GM21447 (cell line): ENCODE results near the gene ST6GAL1.
"Not testable (repeated sequence)": the region's sequence is repeated elsewhere in the genome, so short reads cannot be mapped to it uniquely, and the experiment has no call there.

Source experiments
- ATAC-seq: cut with Tn5 transposase; IDR thresholded peaks from one replicate; pipeline ENCODE4 v1.9.1; 2021; ENCODE audit not compliant: unreplicated experiment

ST6GAL1 gene

DNA sequence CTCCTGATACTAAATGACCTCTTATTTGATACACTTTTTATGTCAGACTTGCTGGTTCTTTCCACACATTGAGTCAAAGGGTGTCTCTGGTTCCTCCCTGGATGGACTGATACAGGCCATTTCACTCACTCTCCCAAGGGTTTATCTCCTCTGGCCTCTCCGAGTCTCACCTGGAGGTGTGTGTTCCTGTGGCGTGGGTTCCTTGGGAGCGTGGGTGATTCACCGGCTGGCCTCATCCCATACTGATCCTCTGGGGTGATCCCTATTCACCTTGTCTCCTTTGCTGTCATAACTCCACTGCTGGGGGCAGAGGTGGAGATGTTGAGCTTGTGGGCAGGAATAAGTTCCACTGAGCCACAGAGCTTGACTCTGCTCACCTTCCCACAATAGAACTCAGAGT is 61.1 kb downstream of the ST6GAL1 start:
- ATAC-seq = no peak

DNA sequence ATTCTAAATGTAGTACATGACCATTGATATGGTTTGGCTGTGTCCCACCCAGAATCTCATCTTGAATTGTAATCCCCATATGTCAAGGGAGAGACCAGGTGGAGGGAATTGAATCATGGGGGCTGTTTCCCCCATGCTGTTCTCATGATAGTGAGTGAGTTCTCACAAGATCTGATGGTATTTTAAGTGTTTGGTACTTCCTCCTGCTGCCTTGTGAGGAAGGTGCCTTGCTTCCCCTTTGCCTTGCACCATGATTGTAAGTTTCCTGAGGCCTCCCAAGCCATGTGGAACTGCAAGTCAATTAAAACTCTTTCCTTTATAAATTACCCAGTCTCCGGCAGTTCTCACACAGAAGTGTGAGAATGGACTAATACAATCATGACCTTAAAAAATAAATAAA is 61.8 kb downstream of the ST6GAL1 start:
- not testable (repeated sequence) for ATAC-seq

DNA sequence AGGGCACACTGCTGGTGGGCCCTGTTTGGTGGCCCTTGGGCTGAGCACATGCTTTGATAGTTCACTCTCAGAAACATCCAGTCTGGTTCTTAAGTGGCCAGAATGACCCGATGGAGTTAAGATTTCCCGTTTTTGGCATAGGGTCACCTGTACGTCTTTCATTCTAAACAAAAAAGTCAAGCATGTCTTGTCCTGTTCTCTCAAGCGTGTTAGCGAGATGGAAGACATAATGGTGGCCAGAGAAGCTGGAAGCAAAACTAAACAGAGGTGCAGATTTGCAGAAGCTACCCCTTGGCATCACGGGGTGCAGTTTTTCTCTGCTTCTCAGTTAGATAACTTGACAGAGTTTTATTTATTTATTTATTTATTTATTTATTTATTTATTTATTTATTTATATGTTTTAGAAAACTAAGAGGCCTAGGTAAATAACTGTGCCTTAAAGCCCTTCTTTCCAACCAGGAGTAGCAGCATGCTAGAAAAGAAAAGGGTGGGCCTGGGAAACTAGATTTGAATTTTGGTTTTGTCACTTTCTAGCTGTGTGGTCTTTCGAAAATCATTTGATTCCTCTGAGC is 63.0 kb downstream of the ST6GAL1 start:
- no peak for ATAC-seq

DNA sequence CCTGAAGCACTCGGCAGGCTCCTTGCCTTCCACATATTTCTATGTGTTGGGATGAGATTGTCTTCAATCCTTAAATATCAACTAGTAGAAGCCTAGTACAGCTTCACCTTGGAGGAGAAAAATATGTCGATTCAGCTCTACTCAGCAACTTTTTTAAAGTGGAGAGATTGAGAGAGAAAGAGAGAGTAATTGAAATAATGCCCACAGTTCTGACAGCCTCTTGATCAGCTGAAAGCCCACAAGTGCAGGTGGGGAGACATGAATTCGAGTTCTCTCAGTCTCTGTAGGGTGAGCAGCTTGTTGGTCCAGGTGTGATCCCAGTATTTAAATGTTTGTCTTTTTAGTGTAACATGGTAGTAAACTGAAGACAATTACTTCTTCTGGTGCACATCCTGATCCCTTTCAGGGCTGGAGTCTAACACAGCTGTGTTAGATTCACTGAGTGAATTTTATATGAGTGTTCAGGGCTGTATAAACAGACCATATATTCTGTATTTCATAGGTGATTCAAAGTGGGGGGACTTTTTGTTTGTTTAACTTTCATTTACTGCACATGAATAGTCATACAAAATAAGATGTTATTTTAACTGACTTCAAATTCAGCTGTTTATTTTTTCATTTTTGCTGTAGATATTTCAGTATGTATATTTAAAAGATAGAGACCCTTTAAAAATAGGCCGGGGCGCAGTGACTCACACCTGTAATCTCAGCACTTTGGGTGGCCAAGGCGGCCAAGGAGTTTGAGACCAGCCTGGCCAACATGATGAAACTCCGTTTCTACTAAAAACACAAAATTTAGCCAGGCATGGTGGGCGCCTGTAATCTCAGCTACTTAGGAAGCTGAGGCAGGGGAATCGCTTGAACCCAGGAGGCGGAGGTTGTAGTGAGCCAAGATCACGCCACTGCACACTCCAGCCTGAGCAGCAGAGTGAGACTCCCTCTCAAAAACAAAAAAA is 64.0 kb downstream of the ST6GAL1 start:
- no peak for ATAC-seq

DNA sequence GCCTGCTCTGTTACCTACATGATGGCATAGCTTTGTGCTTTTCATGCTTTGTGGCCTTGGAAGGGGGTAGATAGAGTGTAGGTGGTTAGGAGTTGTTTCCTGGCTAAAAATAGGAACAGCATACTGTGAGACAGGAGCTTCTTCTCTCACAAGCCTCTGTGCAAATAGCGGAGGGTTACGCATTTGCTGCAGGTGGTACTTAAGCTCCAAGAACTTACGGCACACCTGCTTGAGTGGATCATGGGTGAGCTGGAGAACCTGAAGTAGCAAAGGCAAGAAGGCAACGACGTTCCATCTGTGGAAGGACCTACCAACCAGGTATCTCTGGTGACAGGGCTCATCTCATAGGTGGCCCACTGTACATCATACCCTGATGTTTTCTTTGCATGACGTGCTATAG is 66.0 kb downstream of the ST6GAL1 start:
- ATAC-seq = peak; percentile 31

DNA sequence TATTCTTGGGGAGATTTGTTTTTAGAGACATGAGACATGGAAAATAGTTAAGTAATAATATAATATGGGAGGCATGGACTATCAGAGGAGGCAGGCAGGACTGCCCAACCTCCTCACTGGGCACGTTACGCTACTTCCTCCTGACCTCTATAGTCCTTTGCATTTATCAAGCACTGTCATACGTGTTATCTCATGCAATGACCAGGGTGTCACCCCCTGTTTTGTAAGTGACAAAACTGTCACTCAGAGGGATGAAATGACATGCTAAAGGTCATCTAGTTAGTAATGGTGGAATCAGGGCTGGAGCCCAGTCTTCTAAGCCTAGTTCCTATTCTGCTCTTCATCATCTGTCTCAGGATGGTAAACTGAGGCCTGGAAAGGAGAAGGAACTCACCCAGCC is 66.7 kb downstream of the ST6GAL1 start:
- no peak for ATAC-seq

DNA sequence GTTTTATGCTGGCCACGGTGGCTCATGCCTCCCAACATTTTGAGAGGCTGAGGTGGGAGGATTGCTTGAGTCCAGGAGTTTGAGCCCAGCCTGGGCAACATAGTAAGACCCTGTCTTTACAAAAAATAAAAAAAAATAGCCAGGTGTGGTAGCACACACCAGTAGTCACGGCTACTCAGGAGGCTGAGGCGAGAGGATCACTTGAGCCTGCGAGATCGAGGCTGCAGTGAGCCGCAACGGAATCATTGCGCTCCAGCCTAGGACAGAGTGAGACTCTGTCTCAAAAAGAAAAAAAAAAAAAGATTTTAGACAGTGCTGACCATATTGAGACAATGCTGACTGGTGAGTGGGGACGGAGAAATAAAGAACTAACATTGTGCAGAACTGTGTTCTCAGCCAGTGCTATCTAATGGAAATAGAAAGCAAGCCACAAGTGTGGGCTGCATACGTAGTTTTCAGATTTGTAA is 67.2 kb downstream of the ST6GAL1 start:
- no peak for ATAC-seq

DNA sequence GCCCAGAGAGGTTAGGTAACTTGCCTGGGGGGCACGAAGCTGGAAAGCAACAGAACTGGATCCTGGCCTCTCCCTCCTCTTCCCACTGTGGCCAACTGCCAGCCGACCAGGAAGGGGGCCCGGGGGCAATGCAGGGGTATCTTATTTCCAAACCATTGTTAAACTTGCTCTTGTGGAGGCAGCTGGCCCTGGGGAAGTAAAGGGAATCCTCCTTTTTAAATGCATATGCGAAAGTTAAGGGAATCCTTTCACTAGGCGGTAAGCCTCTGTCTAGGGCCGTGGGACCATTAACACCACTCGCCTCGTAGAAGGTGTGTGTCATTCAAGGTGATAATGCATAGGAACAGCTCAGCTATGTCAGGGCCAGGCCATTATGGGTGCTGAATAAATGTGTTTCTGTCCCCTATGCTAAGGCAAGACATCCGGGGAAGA is 68.6 kb downstream of the ST6GAL1 start:
- no peak for ATAC-seq

DNA sequence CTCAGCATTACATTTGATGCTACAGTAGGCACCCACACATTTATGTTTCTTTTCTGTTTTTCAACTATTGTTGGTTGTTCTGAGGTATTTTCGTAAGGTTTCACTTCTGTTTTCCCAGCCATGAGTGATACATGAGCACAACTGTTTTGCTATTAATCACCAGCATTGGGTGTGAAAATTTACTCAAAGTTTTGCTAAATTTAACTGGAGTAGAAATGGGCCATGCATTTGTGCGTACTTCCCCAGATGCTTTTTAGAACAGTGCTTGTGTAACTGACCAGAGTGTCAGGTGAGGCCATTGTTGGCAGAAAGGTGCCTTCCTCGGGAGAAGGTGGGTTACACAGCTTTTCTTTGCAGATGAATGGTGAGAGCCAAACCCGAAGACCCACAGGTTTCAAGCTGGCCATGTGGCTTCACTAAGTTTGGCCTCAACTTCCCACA is 70.4 kb downstream of the ST6GAL1 start:
- ATAC-seq = peak; percentile 69

DNA sequence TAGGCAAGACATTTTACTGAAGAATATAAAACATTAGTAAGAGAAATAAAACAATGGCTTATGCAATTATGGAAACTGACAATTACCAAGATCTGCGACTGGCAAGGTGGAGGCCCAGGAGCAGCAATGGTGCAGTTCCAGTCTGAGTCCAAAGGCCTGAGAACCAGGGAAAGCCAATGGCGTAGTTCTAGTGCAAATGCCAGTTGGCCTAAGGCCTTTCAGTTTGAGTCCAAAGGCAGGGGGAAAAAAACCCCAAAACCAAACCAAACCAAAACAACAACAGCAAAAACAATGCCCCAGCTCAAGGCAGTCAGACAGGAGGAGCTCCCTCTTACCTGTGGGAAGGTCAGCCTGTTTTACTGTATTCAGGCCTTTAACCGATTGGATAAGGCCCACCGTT is 72.6 kb downstream of the ST6GAL1 start:
- ATAC-seq = no peak

DNA sequence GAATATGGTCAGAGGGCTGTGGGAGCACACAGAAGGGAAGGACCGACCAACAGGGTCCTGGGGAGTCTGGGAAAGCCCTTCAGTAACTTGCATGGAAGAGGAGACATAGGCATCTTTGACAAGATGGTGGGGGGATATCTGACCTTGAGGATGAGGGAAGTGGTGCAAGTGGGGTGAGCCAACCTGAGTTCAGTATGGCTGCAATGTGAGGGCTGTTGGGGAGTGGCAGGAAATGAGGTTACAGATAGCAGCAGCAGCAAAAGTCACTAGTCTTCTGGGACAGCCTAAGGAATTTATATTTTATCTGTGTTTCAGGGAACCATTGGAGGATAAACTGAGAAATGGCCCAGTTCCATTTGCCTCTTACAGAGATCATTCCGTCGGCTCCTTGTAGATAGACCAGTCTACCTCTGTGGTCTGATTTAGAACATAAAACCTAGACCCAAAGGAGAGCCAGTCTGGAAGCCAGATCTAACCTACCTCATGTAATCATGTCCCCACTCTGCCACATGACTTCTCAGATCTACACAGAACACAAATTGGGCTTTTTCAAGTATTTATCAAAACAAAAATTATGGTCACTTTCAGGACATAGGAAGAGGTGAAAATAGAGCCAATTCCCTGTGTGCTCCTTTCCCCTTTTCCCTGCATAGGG is 75.6 kb downstream of the ST6GAL1 start:
- ATAC-seq = no peak

DNA sequence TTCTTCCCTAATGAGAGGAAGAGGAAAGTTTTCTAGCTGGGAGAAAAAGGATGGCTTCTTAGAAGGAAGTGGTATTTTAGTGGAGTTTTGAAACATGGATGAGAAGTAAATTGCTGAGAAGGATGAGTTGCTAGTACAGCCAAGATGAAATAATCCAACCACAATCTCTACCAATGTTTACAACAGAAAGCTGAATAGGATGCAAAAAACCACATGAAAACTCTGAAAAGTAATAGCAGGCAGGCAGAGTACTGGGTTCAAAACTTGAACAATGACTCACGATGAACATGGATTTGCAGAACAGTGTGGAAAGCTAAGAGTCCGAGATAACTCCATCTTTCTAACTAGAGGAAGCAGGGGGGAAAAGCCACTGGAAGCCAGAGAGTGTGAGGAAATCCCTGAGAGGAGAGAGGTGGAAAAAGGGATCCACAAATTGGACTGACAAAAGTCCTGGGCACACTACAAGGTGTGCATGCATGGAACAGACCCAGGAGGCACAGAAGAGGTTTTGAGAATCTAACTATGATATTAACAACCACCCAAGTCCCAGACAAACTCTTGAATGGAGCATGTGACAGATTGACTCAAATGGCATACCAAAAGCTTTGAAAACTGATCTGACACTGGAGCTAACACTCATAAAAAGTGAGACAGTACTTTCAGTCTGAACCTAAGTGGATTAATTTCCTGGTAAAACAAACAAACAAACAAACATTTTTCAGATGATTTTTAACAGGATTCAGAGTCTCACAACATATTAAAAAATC is 76.7 kb downstream of the ST6GAL1 start:
- ATAC-seq = no peak

DNA sequence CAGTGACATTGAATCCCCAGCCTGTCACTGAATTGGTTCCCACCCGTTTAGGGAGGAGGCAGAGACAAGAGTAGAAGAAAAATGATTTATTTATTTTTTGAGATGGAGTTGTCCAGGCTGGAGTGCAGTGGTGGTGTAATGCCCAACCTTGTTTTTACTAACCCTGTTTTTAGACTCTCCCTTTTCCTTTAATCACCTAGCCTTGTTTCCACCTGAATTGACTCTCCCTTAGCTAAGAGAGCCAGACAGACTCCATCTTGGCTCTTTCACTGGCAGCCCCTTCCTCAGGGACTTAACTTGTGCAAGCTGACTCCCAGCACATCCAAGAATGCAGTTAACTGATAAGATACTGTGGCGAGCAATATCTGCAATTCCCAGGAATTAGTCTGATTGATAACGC is 80.1 kb downstream of the ST6GAL1 start:
- ATAC-seq = not testable (repeated sequence)

DNA sequence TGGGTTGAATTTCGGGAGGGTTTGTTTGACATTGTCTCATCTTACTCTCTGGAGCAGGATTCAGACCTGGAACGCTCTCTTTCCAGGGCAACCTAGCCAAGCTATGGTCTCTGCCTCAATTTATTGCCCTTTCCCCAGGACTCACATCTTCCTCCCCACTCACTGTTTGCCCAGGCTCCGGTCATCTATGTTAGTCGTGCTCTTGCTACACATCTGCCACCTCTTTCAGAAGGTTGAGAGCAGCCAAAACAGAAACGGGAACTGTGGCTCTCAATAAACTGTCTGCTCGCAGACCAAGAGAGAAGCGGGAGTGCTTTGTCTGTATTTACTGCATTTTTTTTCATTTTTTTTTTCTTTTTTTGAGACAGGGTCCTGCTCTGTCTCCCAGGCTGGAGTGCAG is 81.6 kb downstream of the ST6GAL1 start:
- peak; percentile 43 for ATAC-seq

DNA sequence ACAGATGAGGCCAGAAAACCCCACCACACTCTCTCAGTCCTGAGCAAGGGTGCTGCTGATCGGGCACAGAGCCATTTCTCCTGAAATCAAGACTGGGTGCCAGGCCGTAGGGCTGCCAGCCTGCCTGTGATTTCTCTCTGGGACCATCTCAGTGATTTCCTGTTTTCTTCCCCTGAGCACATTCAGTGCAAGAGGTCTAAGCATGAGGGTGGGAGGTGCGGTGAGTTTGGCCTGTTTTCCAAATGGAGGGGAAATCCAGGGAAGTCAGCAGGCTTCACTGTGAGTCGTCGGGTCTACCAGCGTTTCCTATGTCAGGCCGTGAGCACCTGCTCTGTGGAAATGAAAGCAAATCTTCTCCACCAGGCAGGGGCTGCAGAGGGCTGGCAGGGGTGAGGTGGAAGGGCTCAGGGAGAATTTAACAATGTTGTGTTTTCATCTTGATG is 82.3 kb downstream of the ST6GAL1 start:
- ATAC-seq = no peak

DNA sequence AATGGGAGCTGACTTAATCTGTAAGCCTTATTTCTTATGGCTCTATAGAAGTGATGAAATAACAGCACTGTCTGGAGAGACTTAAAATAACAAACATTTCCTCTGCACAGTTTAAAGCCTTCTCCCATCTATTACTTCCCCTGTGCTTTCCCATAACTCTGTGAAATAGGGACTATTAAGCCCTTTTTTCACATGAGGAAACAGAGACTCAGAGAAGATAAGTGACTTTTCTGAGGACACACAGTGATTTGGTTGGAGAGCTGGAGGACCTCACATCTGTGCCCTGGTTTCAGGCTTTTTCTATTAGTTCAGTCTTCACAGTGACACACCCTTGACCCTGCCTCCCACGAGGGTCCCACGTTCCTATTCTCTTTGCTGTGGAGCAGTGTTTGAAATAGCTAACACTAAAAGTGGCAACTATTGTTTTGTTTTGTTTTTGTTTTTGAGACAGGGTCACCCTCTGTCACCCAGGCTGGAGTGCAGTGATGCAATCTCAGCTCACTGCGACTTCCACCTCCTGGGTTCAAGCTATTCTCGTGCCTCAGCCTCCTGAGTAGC is 82.9 kb downstream of the ST6GAL1 start:
- ATAC-seq = no peak

DNA sequence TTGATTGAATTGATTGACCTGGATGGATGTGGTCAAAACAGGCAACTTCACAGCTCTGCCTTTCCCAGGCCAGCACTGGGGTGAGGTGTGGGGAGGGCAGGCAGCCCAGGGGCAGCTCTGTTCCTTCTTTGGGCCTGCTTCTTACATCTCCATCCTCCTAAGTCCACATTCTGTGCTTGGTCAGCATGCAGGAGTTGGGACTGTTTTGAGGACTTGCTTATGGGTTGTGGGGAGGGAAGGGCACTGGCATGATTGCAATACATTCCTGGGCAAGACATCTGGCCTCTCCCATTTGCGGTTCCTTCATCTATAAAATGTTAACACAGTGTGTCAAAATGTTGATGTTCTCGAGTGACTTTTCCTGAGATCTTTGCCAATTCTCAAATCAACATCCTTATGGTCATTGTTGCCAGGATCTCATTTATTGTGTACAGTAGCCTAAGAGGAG is 84.1 kb downstream of the ST6GAL1 start:
- no peak for ATAC-seq

DNA sequence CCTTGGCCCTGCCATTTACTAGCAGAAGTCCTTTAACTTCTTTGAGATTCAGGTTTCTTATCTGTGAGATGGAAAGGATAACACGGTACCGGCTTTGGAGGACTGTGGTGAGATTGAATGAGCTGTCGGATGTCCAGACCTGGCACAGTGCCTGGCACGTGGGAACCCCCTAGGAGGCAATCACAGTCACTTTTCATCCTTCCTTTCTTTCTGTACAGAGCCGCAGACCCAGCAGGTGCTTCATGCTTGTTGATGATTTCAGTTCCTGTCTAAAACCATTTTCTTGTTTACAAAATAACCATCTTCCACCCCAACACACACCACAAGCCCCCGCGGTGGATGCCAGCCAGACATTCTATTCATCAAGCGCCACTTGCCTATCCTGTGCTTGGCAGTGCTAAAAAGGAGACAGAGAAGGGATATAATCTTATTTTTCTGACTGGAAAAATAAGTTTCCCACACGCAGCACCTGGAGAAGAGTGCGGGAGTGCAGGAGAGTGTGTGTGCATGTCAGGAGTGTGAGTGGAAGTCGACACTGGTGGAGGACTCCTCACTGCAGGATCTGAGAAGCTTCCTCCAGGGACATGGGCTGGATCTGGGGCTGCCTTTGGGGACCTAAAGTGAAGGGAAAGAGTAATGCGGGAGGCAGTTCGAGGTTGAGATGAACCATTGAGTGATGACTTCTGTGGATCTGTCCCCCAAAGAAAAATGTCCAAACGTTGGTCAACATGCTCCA is 85.7 kb downstream of the ST6GAL1 start:
- ATAC-seq = peak; percentile 54

DNA sequence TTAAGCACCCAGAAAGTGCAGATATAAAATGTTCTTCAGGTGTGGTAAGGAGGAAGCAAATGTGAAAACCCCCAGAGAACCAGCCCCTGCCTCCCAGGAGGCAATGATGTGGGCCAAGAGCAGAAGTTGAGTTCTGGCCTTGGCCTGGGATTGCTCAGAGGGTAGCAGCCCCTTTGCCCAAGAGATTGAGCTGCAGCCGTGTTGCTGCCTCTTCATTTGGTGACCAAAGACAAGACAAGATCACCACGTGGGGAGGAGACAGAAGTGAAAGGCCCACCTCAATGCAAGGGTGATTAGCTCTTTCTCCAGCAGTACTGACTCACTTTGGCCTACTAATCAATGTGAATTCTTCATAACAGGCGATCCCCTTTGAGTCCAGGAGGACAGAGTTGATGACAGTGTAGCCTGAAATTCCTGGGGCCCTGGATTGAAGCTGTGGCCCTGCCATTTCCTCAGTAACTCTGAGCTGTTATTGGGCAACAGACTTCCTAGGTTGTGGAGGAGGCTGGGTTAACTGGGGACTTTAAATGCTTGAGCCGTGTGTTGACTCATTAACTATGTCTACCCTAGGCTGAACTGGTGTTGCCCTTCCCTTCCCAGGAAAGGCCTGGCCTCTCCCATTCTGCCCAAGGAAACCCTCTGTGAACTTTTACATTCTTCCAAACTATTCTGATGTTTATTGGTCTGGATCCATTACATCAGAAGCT is 86.5 kb downstream of the ST6GAL1 start:
- ATAC-seq = peak; percentile 17
